Measurements from ENCODE around the gene SEMA3D. TPM values are rescaled to one million over a fixed set of nuclear protein-coding genes. Genes with fewer than 3 reads are reported as not detected.

SEMA3D gene
- total RNA-seq, 1 donor from 2014 or later: 0.50 TPM

DNA sequence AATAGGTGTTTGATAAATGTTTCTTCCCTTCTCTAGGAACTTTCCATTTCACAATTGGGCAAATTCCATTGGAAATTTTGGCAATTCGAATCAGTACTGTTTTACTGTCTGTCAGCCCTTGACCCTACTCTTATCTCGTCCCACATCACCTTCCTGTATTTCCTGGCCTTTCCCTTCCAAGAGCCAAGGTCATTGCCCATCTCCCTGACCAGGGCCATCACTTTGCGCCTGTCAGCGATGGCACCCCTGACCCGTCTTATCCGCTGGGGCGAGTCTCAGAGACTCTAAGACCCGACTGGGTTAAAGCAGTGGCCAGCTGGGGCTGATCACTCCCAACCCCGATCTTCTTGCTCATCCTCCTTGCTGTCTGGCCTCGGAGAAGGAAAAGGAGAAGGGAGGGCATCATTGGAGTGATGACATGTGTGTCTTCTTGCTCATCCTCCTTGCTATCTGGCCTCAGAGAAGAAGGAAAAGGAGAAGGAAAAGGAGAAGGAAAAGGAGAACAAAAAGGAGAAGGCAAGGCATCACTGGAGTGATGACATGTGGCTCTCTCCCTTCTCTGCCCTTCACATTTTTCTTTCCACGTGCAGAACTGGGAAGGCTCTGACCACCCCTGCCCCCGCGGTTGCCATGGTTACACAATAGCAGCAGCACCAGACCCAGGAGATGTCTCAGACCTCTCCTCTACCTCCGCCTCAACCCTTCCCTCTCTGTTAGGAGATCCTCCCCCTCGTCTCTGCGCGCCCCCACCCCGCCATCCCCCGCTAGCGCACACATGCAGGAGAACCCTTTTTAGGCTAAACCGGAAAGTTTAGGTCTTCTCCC, 2.0 kb downstream of the SEMA3D start:
- TF ChIP-seq, protein P1, sequence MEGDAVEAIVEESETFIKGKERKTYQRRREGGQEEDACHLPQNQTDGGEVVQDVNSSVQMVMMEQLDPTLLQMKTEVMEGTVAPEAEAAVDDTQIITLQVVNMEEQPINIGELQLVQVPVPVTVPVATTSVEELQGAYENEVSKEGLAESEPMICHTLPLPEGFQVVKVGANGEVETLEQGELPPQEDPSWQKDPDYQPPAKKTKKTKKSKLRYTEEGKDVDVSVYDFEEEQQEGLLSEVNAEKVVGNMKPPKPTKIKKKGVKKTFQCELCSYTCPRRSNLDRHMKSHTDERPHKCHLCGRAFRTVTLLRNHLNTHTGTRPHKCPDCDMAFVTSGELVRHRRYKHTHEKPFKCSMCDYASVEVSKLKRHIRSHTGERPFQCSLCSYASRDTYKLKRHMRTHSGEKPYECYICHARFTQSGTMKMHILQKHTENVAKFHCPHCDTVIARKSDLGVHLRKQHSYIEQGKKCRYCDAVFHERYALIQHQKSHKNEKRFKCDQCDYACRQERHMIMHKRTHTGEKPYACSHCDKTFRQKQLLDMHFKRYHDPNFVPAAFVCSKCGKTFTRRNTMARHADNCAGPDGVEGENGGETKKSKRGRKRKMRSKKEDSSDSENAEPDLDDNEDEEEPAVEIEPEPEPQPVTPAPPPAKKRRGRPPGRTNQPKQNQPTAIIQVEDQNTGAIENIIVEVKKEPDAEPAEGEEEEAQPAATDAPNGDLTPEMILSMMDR (IDR thresholded peaks at IDR 0.05; ENCODE audit: insufficient read depth, low read length, poor library complexity, severe bottlenecking): no peak
- Histone ChIP-seq H3K4me3 (ENCODE audit: low read depth, low read length) (peak overlapping the region; percentile 82), H3K27me3 (ENCODE audit: control insufficient read depth, insufficient read depth, low read length) (peaks cover 4% of the 10 kb centered on the region), H3K36me3 (ENCODE audit: control insufficient read depth, insufficient read depth, low read length) (no peaks in the 10 kb centered on the region)
- no peak for DNase-seq (ENCODE audit: low read depth)

DNA sequence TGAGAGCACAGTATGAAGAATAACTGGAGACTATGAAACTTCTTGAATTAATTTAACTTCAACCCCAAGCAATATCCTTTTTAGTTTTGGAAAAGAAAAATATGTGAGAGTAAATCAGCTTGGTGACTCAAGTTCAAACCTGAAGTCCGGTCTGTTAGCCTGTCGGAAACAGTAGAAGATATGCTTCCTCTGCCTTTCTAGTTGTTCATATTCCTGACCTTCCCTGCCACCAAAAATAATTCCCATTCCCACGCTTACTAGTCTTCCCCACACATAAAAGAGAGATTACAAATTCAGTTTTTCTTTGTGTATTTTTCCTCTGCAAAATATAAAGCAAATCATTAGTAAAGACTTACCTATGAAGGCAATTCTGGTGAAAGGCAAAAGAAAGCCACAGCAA, 3.6 kb downstream of the SEMA3D start:
- TF ChIP-seq, protein P1 (IDR thresholded peaks at IDR 0.05; ENCODE audit: insufficient read depth, low read length, poor library complexity, severe bottlenecking): no peak
- DNase-seq (ENCODE audit: low read depth): no peak
- peaks cover 4% of the 10 kb centered on the region for H3K27me3 ChIP-seq (ENCODE audit: control insufficient read depth, insufficient read depth, low read length)
- H3K36me3 ChIP-seq (ENCODE audit: control insufficient read depth, insufficient read depth, low read length): no peaks in the 10 kb centered on the region
- H3K4me3 ChIP-seq (ENCODE audit: low read depth, low read length): no peak overlapping the region

DNA sequence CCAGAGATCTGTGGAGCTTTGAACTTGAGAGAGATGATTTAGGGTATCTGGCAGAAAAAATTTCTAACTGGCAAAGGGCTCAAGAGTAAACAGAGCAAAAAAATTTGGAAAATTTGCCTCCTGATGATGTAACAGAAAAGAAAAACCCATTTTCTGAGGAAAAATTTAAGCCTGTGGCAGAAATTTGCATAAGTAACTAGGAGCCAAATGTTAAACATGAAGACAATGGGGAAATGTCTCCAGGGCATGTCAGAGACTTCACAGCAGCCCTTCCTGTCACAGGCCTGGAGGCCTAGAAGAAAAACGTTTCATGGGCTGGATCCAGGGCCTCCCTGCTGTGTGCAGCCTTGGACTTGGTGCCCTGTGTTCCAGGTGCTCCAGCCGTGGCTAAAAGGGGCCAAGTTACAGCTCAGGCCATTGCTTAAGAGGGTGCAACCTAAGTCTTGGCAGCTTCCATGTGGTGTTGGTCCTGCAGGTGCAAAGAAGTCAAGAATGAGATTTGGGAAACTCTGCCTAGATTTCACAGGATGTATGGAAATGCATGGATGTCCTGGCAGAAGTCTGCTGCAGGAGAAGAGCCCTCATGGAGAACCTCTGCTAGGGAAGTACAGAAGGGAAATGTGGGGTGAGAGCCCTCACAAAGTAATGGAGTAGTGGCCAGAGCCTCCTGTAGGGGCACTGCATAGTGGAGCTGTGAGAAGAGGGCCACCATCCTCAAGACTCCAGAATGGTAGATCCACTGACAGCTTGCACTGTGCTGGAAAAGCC, 8.1 kb downstream of the SEMA3D start:
- DNase-seq (ENCODE audit: low read depth): no peak
- no peak overlapping the region for H3K4me3 ChIP-seq (ENCODE audit: low read depth, low read length)
- no peaks in the 10 kb centered on the region for H3K27me3 ChIP-seq (ENCODE audit: control insufficient read depth, insufficient read depth, low read length)
- no peaks in the 10 kb centered on the region for H3K36me3 ChIP-seq (ENCODE audit: control insufficient read depth, insufficient read depth, low read length)
- TF ChIP-seq, protein P1 (IDR thresholded peaks at IDR 0.05; ENCODE audit: insufficient read depth, low read length, poor library complexity, severe bottlenecking): no peak

DNA sequence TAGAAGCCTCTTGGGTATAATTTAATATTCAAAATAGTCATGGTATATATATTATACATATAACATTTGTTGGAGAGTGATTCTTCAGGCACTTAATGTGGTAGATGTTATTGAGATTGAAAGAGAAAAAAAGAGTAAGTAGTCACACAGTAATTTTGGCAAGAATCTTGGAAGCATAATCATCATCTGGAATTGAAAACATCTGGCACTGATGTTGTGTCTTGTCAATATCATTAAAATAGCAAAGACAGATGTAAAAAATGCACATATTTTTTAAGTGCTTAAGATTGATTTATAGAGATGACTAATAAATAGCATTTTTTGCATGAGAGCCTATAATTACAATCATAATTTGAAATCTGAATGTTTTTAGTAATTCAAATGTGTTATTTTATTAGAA, 9.5 kb downstream of the SEMA3D start:
- no peaks in the 10 kb centered on the region for H3K36me3 ChIP-seq (ENCODE audit: control insufficient read depth, insufficient read depth, low read length)
- no peak for DNase-seq (ENCODE audit: low read depth)
- H3K4me3 ChIP-seq (ENCODE audit: low read depth, low read length): no peak overlapping the region
- H3K27me3 ChIP-seq (ENCODE audit: control insufficient read depth, insufficient read depth, low read length): no peaks in the 10 kb centered on the region
- TF ChIP-seq, protein P1 (IDR thresholded peaks at IDR 0.05; ENCODE audit: insufficient read depth, low read length, poor library complexity, severe bottlenecking): no peak

DNA sequence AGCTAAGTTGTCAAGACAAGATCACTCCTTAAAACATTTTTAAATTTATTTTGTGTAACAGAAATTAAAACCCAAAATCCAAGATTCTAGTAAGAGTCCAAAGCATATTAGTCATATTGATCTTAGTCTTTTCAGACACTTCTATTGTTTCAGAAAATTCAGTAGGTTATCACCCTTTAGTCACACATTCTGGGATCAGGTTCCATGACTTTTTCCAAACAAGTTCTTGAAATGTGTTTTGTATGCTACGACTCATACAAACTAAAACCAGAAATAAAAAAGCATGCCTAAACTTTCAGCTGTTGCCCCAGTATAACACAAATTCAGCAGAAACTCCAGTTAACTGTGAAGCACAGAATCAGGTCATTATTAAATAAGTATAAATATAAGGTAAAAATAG, 10.7 kb downstream of the SEMA3D start:
- Histone ChIP-seq H3K36me3 (ENCODE audit: control insufficient read depth, insufficient read depth, low read length) (no peaks in the 10 kb centered on the region), H3K27me3 (ENCODE audit: control insufficient read depth, insufficient read depth, low read length) (no peaks in the 10 kb centered on the region), H3K4me3 (ENCODE audit: low read depth, low read length) (no peak overlapping the region)
- TF ChIP-seq, protein P1 (IDR thresholded peaks at IDR 0.05; ENCODE audit: insufficient read depth, low read length, poor library complexity, severe bottlenecking): no peak
- DNase-seq (ENCODE audit: low read depth): no peak

Measured in kidney epithelial cell (primary cell).